NCI-H128 (cell line): ENCODE measurements around the gene CELA3B.
"Not testable (repeated sequence)": the region's sequence is repeated elsewhere in the genome, so short reads cannot be mapped to it uniquely, and the experiment has no call there.

ENCODE experiments used
- DNase-seq: peaks from one replicate; lab custom pipeline; 2025; ENCODE audit not compliant: unreplicated experiment; lab: John Stamatoyannopoulos, UW

CELA3B gene

GRCh38 chr1:21942959-21943640, 33.7 kb upstream of the CELA3B start:
- DNase-seq: not testable (repeated sequence)

GRCh38 chr1:21944733-21945073, 32.1 kb upstream of the CELA3B start:
- no peak for DNase-seq

- DNase-seq: no peak
Measured at GRCh38 chr1:21946836-21947587, 29.8 kb upstream of the CELA3B start.

- no peak for DNase-seq
Measured at GRCh38 chr1:21950734-21951133, 26.1 kb upstream of the CELA3B start.

GRCh38 chr1:21951226-21951870, 25.5 kb upstream of the CELA3B start:
- DNase-seq: no peak

- DNase-seq: no peak
Measured at GRCh38 chr1:21952786-21953520, 23.9 kb upstream of the CELA3B start.

GRCh38 chr1:21955058-21955457, 21.8 kb upstream of the CELA3B start:
- no peak for DNase-seq

- DNase-seq: no peak
Measured at GRCh38 chr1:21955501-21956281, 21.1 kb upstream of the CELA3B start.

GRCh38 chr1:21956720-21957552, 19.9 kb upstream of the CELA3B start:
- DNase-seq: no peak

GRCh38 chr1:21961337-21961736, 15.5 kb upstream of the CELA3B start:
- DNase-seq: no peak

- DNase-seq: no peak
Measured at GRCh38 chr1:21961799-21962198, 15.0 kb upstream of the CELA3B start.

- DNase-seq: peak; percentile 59
Measured at GRCh38 chr1:21963477-21964217, 13.2 kb upstream of the CELA3B start.

- DNase-seq: no peak
Measured at GRCh38 chr1:21966247-21967000, 10.4 kb upstream of the CELA3B start.

GRCh38 chr1:21967216-21967615, 9.6 kb upstream of the CELA3B start:
- DNase-seq: not testable (repeated sequence)

GRCh38 chr1:21969066-21969465, 7.8 kb upstream of the CELA3B start:
- not testable (repeated sequence) for DNase-seq

GRCh38 chr1:21970523-21970922, 6.3 kb upstream of the CELA3B start:
- DNase-seq: not testable (repeated sequence)

- DNase-seq: not testable (repeated sequence)
Measured at GRCh38 chr1:21972973-21973441, 3.8 kb upstream of the CELA3B start.

- not testable (repeated sequence) for DNase-seq
Measured at GRCh38 chr1:21973948-21974347, 2.9 kb upstream of the CELA3B start.
